HG03135 (cell line): ENCODE measurements around the gene LMTK2.

ENCODE experiments used
- ATAC-seq: cut with Tn5 transposase; IDR thresholded peaks from one replicate; pipeline ENCODE4 v1.9.1; 2021; ENCODE audit warnings: mild to moderate bottlenecking, moderate library complexity; ENCODE audit not compliant: unreplicated experiment

The LMTK2 gene

GRCh38 chr7:98231493-98232262, 125.0 kb downstream of the LMTK2 start:
- no peak for ATAC-seq

DNA sequence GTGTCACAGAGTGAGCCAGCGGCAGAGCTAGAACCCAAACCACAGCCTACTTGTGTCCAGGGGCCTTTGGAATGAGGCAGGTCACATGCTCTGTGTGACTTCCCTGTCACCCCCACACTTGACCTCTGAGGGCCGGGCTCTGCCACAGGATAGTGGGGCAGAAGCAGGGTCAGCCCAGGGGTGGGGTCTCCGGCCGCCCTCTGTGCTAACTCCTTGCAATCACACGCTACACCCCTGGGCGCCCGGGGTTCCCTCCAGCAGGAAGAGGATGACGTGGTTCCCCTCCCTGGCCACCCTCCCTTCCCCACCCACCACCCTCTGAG, 125.6 kb downstream of the LMTK2 start:
- no peak for ATAC-seq

GRCh38 chr7:98232799-98233198, 126.1 kb downstream of the LMTK2 start:
- no peak for ATAC-seq

DNA sequence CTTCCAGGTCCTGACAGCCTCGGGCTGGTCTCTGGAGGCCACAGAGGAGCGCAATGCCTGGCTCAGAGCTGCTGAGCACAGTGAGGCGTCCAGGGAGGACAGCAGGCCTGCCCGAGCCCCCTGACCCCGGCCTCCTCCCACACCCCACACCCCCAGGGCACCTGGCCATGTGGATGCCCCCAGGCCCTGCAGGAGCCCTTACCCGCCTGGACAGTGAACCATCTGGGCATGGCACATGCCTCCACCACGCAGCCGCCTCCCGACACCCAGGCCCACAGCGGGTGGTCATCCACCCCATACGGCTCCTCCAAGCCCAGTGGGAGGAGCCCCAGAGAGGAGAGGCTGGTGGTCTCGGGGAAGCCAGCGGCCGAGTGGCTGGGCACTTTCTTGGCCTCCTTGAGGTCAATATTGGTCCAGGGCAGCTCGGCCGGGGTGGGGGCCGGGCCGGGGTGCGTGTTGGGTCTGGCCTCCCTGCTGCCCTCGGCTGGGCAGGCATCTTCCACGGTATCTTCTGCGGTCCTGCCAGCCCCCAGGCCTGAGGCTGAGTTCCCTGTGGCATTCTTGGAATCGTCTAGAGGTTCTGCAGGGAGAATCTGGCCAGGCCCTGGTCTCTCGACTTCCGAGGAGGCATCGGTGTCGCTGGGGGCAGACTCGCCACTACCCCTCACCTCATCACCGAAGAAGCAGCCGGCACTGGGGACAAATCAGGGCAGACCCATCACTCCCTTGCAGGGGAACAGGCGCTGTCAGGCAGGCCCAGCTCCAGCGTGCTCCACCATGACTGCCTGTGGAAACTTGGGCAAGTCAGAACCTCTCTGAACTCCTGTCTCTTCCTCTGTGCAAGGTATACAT, 126.8 kb downstream of the LMTK2 start:
- ATAC-seq: no peak

GRCh38 chr7:98234429-98235147, 127.9 kb downstream of the LMTK2 start:
- ATAC-seq: no peak

GRCh38 chr7:98235901-98236300, 129.2 kb downstream of the LMTK2 start:
- ATAC-seq: no peak

DNA sequence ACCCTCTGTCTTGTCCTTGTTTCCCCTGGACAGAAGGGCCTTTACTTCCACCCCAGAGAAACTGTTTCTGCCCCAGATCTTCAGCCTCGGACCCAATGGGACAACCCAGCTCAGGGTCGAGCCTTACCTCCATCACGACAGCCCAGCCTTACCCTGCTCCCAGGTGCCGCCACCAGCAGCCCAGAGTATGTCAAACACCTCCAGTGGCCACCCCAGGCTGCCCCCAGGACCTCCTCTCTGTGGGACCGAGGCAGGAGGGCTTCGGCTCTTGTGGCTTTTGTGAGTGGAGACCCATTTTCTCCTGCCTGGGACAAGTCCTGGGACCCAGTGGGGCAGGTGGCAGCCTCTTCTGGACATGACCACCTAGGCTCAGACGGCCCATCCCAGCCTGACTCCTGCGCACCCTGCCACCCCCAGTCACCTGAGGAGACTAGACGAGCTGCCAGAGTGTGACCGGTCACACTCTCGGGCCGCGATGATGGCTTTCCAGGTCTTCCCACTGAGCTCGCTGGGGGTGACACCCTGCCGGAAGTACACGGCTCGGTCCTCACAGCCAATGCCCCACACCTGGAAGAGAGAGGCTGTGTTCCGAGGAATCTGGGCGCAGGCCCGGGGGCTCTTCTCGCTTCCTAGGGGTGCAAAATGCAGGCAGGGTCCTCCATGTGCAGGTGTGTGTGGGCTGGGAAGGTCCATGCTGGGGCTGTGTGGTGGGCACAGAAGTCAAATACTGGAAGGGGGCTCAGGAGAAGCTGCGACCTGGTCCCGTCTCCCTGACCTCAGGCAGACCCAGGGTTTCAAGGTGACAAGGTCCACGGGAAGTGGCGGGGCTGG, 129.9 kb downstream of the LMTK2 start:
- no peak for ATAC-seq

- ATAC-seq: no peak
Measured at GRCh38 chr7:98238076-98238475, 131.4 kb downstream of the LMTK2 start.

DNA sequence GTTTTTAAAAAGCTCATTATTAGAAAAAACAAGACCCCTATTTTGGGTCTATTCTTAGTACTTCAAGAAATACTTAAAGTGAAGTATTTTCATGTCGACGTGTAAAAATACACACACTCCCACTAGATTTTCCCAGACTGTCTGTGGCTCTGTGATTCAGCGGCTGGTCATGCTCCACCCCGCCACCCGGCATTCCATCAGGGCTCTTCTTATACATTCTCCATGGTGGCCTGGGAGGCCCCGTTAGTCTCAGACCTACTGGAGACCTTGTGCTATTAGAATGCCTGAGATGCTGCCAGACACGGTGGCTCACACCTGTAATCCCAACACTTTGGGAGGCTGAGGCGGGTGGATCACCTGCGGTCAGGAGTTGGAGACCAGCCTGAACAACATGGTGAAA, 132.3 kb downstream of the LMTK2 start:
- no peak for ATAC-seq

GRCh38 chr7:98240961-98241673, 134.5 kb downstream of the LMTK2 start:
- no peak for ATAC-seq

DNA sequence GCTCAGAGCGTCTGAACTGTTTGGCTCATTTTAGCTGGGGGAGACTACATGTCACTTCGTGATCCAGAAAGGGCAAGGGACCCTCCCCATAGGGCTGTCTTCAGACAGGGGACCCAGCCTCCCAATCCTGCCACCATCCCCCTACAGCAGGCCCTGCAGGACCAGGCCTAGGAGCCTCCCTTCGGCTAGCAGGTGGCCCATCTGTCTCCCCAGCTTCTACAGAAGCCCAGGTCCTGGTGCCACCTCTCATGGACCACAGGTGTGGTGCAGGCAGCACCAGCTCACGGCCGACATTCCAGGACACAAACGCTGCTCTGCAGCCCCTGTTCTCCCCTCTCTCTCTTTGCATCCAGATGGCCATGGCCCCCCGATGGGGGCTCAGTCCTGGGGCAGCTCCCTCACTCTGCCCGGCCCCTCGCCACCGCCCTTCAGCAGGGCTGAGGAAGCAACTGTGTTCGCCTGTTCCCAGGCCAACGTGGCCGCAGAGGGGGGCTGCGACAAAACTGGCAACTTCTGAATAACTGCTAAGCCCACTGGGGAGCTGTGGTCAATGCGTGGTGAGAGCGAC, 135.1 kb downstream of the LMTK2 start:
- no peak for ATAC-seq

DNA sequence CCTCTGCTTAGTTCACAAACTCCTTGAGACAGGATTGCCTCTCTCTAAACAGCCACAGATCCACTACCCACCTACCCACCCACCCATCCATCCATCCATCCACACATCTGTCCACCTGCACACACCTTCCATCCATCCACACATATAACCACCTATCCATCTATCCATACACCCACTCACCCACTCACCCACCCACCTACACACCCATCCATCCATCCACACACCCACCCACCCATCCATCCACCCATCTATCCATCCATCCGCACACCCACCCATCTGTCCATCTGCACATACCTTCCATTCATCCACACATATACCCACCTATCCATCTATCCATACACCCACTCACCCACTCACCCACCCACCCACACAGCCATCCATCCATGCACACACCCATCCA, 135.7 kb downstream of the LMTK2 start:
- no peak for ATAC-seq

GRCh38 chr7:98242934-98243333, 136.3 kb downstream of the LMTK2 start:
- no peak for ATAC-seq

DNA sequence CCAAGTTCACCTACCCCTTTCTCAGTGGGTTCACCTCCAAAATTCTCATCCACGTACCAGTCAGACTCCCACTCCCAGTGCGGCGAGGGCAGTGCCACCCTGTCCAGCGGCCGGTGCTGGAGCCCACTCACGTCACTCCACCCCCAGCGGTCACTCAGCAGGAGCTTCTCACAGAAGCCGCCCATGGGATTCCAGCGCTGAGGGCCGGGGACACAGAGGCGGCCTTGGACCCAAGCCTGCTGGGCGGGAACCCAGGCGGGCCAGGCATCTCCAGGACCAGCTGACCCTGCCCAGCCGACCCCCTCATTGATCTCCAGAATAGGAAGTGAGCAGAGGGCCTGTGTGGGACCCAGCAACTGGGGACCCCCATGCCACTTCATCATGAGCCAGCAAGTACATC, 138.2 kb downstream of the LMTK2 start:
- ATAC-seq: no peak

- no peak for ATAC-seq
Measured at GRCh38 chr7:98248156-98248555, 141.5 kb downstream of the LMTK2 start.

- ATAC-seq: no peak
Measured at GRCh38 chr7:98249106-98249505, 142.4 kb downstream of the LMTK2 start.

- ATAC-seq: no peak
Measured at GRCh38 chr7:98250789-98251188, 144.1 kb downstream of the LMTK2 start.

DNA sequence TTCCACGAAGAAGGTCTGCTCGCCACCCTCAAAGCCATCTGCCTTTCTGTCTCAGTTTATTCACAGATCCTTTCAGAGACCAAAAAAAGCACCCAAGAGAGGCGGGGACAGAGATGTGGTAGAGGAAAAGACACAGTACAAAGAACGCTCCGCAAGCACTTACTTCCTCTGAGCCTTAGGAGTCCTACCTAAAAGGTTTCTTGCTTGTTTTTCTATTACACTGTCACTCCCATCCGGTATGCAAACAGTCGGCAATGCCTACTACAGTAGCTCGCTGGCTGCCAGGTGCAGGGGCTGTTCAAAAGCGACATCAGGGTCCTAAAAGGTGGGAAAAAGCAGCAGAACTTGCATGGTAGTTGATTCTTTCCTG, 144.6 kb downstream of the LMTK2 start:
- ATAC-seq: peak; percentile 18

DNA sequence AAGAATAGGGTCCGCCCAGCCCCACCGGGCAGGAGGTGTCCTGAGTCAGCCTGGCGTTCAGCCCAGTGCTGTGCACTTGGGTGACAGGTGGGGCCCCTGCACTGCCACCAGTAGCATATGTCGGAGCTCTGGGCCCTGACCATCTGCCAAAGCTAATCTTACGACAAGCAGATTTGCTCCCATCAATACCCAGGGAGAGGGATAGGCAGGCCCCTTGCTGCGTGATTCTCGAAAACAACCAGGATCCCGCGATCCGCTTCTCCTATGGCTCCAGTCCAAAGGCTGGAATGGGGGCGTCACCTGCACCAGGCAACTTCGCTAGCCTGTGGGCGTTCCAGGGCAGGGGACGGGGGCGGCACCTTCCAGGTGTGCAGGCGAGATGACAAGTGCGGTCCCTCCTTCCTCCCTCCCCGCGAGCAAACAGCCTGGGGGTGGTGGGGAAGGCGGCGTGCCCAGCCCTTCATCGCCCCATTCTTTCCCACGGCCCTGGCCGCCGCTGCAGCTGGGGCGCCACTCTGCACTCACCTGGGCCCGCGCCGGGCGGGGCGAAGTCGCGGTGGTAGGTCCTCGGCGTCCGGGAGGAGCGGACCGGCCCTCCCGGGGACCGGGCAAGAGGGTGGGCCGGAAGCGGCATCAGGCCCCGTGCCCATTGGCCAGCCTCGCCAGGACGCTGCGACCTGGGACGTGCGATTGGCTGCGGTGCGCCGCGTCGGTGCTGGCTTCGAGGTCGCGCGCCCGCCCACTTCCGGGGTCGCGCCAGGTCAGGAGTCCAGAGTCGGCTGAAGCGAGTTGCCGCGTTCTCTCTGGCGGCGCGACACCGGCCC, 145.2 kb downstream of the LMTK2 start, which contains the start of gene TECPR1:
TECPR1 (minus strand) TSS at position 632 of the 824 bp plus-strand sequence. CDS start 6,086 bp downstream, outside the sequence.
- peak; percentile 97 for ATAC-seq
